ENCODE measurements around the gene EVI5L. TPM values are rescaled to one million over a fixed set of nuclear protein-coding genes. Genes with fewer than 3 reads are reported as not detected.

Gene EVI5L
- total RNA-seq, 1 experiment from 2014 or later: 6.4 TPM

DNA sequence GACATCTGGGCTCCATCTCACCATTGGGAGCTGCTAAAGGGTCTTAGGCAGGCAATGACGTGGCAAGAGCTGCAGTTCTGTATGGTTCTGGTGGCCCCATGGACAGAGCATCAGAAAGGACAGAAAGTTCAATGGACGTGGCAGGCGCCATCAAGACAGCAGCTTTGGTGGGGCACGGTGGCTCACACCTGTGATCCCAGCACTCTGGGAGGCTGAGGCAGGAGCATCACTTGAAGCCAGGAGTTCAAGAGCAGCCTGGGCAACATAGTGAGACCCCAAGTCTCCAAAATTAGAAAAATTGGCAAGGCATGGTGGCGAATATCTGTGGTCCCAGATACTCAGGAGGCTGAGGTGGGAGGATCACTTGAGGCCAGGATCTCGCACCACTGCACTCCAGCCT is 9.5 kb downstream of the EVI5L start:
- Histone ChIP-seq H3K27ac (ENCODE audit: low read length) (no peak overlapping the region), H3K9me3 (ENCODE audit: control insufficient read depth, insufficient read depth, low read depth, low read length) (no peaks in the 10 kb centered on the region), H3K36me3 (ENCODE audit: control insufficient read depth, insufficient read depth, low read length) (no peaks in the 10 kb centered on the region), H3K4me3 (ENCODE audit: low read depth in 2 of 2, low read length in 2 of 2) (no peak overlapping the region), H3K27me3 (ENCODE audit: control insufficient read depth, insufficient read depth, low read length) (no peaks in the 10 kb centered on the region), H3K4me1 (ENCODE audit: control insufficient read depth, insufficient read depth, low read length) (no peaks in the 10 kb centered on the region)
- TF ChIP-seq, protein P1, sequence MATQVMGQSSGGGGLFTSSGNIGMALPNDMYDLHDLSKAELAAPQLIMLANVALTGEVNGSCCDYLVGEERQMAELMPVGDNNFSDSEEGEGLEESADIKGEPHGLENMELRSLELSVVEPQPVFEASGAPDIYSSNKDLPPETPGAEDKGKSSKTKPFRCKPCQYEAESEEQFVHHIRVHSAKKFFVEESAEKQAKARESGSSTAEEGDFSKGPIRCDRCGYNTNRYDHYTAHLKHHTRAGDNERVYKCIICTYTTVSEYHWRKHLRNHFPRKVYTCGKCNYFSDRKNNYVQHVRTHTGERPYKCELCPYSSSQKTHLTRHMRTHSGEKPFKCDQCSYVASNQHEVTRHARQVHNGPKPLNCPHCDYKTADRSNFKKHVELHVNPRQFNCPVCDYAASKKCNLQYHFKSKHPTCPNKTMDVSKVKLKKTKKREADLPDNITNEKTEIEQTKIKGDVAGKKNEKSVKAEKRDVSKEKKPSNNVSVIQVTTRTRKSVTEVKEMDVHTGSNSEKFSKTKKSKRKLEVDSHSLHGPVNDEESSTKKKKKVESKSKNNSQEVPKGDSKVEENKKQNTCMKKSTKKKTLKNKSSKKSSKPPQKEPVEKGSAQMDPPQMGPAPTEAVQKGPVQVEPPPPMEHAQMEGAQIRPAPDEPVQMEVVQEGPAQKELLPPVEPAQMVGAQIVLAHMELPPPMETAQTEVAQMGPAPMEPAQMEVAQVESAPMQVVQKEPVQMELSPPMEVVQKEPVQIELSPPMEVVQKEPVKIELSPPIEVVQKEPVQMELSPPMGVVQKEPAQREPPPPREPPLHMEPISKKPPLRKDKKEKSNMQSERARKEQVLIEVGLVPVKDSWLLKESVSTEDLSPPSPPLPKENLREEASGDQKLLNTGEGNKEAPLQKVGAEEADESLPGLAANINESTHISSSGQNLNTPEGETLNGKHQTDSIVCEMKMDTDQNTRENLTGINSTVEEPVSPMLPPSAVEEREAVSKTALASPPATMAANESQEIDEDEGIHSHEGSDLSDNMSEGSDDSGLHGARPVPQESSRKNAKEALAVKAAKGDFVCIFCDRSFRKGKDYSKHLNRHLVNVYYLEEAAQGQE (IDR thresholded peaks at IDR 0.05; ENCODE audit: insufficient read depth in 1 of 2, low read depth in 2 of 2, low read length in 1 of 2): no peak
- TF ChIP-seq POLR2AphosphoS5 (IDR thresholded peaks at IDR 0.05; ENCODE audit: low read depth, low read length): no peak
- TF ChIP-seq TCF7L2 (IDR thresholded peaks at IDR 0.05; ENCODE audit: low read depth, low read length): no peak
- no peak for TF ChIP-seq SIN3A (IDR thresholded peaks at IDR 0.05; ENCODE audit: borderline replicate concordance, insufficient read depth, low read depth, low read length)
- TF ChIP-seq, protein P2, sequence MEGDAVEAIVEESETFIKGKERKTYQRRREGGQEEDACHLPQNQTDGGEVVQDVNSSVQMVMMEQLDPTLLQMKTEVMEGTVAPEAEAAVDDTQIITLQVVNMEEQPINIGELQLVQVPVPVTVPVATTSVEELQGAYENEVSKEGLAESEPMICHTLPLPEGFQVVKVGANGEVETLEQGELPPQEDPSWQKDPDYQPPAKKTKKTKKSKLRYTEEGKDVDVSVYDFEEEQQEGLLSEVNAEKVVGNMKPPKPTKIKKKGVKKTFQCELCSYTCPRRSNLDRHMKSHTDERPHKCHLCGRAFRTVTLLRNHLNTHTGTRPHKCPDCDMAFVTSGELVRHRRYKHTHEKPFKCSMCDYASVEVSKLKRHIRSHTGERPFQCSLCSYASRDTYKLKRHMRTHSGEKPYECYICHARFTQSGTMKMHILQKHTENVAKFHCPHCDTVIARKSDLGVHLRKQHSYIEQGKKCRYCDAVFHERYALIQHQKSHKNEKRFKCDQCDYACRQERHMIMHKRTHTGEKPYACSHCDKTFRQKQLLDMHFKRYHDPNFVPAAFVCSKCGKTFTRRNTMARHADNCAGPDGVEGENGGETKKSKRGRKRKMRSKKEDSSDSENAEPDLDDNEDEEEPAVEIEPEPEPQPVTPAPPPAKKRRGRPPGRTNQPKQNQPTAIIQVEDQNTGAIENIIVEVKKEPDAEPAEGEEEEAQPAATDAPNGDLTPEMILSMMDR (IDR thresholded peaks at IDR 0.05): no peak
- intact Hi-C loops (cut with micrococcal nuclease; ENCODE audit: unreplicated experiment): no loop called here
- BruUV-seq (replicated peaks): no TSS peak
- ATAC-seq (no peak), DNase-seq (ENCODE audit: low read depth, low spot score) (no peak)
- POLR2A ChIA-PET: interaction anchor here (0.6 kb wide), 1 partner anchor 115 kb away, joined by 6 read pairs; no protein-coding TSS in a partner anchor
- CTCF ChIA-PET: no interaction called here
- in situ Hi-C loops (cut with HindIII; ENCODE audit: low pct_unique_long_range_greater_than_20kb, low sequenced_read_pairs): no loop called here

DNA sequence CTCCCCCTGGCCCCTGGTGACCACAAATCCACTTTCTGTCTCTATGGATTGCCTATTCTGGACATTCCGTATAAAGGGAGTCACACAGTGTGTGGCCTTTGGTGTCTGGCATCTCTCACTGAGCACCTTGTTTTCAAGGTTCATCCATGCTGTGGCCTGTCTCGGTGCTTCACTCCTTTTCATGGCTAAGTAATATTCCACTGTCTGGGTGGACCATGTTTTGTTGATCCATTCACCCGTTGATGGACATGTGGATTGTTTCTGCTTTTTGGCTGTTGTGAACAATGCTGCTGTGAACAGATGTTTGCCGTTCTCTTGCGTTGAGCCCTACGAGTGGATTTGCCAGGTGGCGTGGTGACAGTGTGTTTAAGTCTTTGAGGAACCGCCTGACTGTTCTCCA is 10.6 kb downstream of the EVI5L start:
- no peak for TF ChIP-seq SIN3A (IDR thresholded peaks at IDR 0.05; ENCODE audit: borderline replicate concordance, insufficient read depth, low read depth, low read length)
- TF ChIP-seq, protein P1 (IDR thresholded peaks at IDR 0.05; ENCODE audit: insufficient read depth in 1 of 2, low read depth in 2 of 2, low read length in 1 of 2): no peak
- TF ChIP-seq, protein P2 (IDR thresholded peaks at IDR 0.05): no peak
- no peak for TF ChIP-seq TCF7L2 (IDR thresholded peaks at IDR 0.05; ENCODE audit: low read depth, low read length)
- no peak for TF ChIP-seq POLR2AphosphoS5 (IDR thresholded peaks at IDR 0.05; ENCODE audit: low read depth, low read length)
- H3K4me3 ChIP-seq (ENCODE audit: low read depth in 2 of 2, low read length in 2 of 2): no peak overlapping the region
- no peaks in the 10 kb centered on the region for H3K4me1 ChIP-seq (ENCODE audit: control insufficient read depth, insufficient read depth, low read length)
- POLR2A ChIA-PET: no interaction called here
- intact Hi-C loops (cut with micrococcal nuclease; ENCODE audit: unreplicated experiment): no loop called here
- CTCF ChIA-PET: no interaction called here
- H3K36me3 ChIP-seq (ENCODE audit: control insufficient read depth, insufficient read depth, low read length): no peaks in the 10 kb centered on the region
- no TSS peak for BruUV-seq (replicated peaks)
- ATAC-seq (no peak), DNase-seq (ENCODE audit: low read depth, low spot score) (no peak)
- no peaks in the 10 kb centered on the region for H3K9me3 ChIP-seq (ENCODE audit: control insufficient read depth, insufficient read depth, low read depth, low read length)
- no peaks in the 10 kb centered on the region for H3K27me3 ChIP-seq (ENCODE audit: control insufficient read depth, insufficient read depth, low read length)
- in situ Hi-C loops (cut with HindIII; ENCODE audit: low pct_unique_long_range_greater_than_20kb, low sequenced_read_pairs): no loop called here
- H3K27ac ChIP-seq (ENCODE audit: low read length): no peak overlapping the region

Data from Panc1 (cell line).